Measurements from ENCODE around the gene MMP25. TPM values are rescaled to one million over a fixed set of nuclear protein-coding genes. Genes with fewer than 3 reads are reported as not detected.

Gene MMP25
- total RNA-seq (2014; rRNA removed; shearing (Covaris generic); ENCODE audit: low replicate concordance): 0.15 and 0.47 TPM in 2 replicates

GRCh38 chr16:3045758-3046640, at the start of gene MMP25:
TSS of gene MMP25 (plus strand) at chr16:3046561. CDS start at chr16:3046918, 357 bp downstream.
- Histone ChIP-seq H3K27me3 (ENCODE audit: low read length) (no peaks in the 10 kb centered on the region), H3K36me3 (ENCODE audit: insufficient read depth, low read length) (no peaks in the 10 kb centered on the region), H3K79me2 (ENCODE audit: low read length) (no peaks in the 10 kb centered on the region), H3K9me3 (ENCODE audit: low read length) (no peaks in the 10 kb centered on the region), H3K27ac (ENCODE audit: low read length) (no peak within 1 kb of the TSS), H2AFZ (ENCODE audit: low read length) (no peak within 1 kb of the TSS), H4K20me1 (ENCODE audit: insufficient read depth, low read depth, low read length) (no peaks in the 10 kb centered on the region), H3K9ac (ENCODE audit: low read length) (peak within 1 kb of the TSS; percentile 53), H3K9me2 (replicated peaks; ENCODE audit: insufficient read depth, low read length) (no peaks in the 10 kb centered on the region), H3K4me1 (ENCODE audit: low read length) (peaks cover 16% of the 10 kb centered on the region), H3K4me2 (ENCODE audit: low read depth, low read length, poor library complexity, severe bottlenecking) (peak within 1 kb of the TSS; percentile 67), H3K4me3 (ENCODE audit: low read length) (peak within 1 kb of the TSS; percentile 59; the same call in 1 of the 2 replicates)
- no peak for DNase-seq

- Histone ChIP-seq H3K27ac (ENCODE audit: low read length) (no peak overlapping the region), H4K20me1 (ENCODE audit: insufficient read depth, low read depth, low read length) (no peaks in the 10 kb centered on the region), H3K9me3 (ENCODE audit: low read length) (no peaks in the 10 kb centered on the region), H3K36me3 (ENCODE audit: insufficient read depth, low read length) (no peaks in the 10 kb centered on the region), H2AFZ (ENCODE audit: low read length) (no peak overlapping the region), H3K4me2 (ENCODE audit: low read depth, low read length, poor library complexity, severe bottlenecking) (no peak overlapping the region), H3K9me2 (replicated peaks; ENCODE audit: insufficient read depth, low read length) (no peaks in the 10 kb centered on the region), H3K4me1 (ENCODE audit: low read length) (peaks cover 3% of the 10 kb centered on the region), H3K27me3 (ENCODE audit: low read length) (no peaks in the 10 kb centered on the region), H3K9ac (ENCODE audit: low read length) (no peak overlapping the region), H3K79me2 (ENCODE audit: low read length) (no peaks in the 10 kb centered on the region), H3K4me3 (ENCODE audit: low read length) (no peak overlapping the region)
- DNase-seq: no peak
These were observed 46.4 kb upstream of the MMP25 start for GRCh38 chr16:2999929-3000328.

GRCh38 chr16:3000540-3000939, 45.8 kb upstream of the MMP25 start:
- Histone ChIP-seq H3K4me1 (ENCODE audit: low read length) (peaks cover 3% of the 10 kb centered on the region), H3K9me2 (replicated peaks; ENCODE audit: insufficient read depth, low read length) (no peaks in the 10 kb centered on the region)

GRCh38 chr16:3001316-3001715, 45.0 kb upstream of the MMP25 start:
- H3K27me3 ChIP-seq (ENCODE audit: low read length): no peaks in the 10 kb centered on the region
- no peaks in the 10 kb centered on the region for H3K36me3 ChIP-seq (ENCODE audit: insufficient read depth, low read length)
- H3K4me1 ChIP-seq (ENCODE audit: low read length): peaks cover 3% of the 10 kb centered on the region
- H3K27ac ChIP-seq (ENCODE audit: low read length): no peak overlapping the region
- no peak overlapping the region for H2AFZ ChIP-seq (ENCODE audit: low read length)
- H3K79me2 ChIP-seq (ENCODE audit: low read length): no peaks in the 10 kb centered on the region
- H4K20me1 ChIP-seq (ENCODE audit: insufficient read depth, low read depth, low read length): no peaks in the 10 kb centered on the region
- H3K9me2 ChIP-seq (replicated peaks; ENCODE audit: insufficient read depth, low read length): no peaks in the 10 kb centered on the region
- no peaks in the 10 kb centered on the region for H3K9me3 ChIP-seq (ENCODE audit: low read length)
- H3K4me3 ChIP-seq (ENCODE audit: low read length): no peak overlapping the region
- DNase-seq: no peak
- H3K4me2 ChIP-seq (ENCODE audit: low read depth, low read length, poor library complexity, severe bottlenecking): no peak overlapping the region
- no peak overlapping the region for H3K9ac ChIP-seq (ENCODE audit: low read length)

More at GRCh38 chr16:3000540-3000939, 45.8 kb upstream of the MMP25 start:
- H2AFZ ChIP-seq (ENCODE audit: low read length): no peak overlapping the region
- no peak for DNase-seq
- H3K9ac ChIP-seq (ENCODE audit: low read length): no peak overlapping the region
- H3K36me3 ChIP-seq (ENCODE audit: insufficient read depth, low read length): no peaks in the 10 kb centered on the region
- H3K4me3 ChIP-seq (ENCODE audit: low read length): no peak overlapping the region
- H3K27ac ChIP-seq (ENCODE audit: low read length): no peak overlapping the region
- H3K4me2 ChIP-seq (ENCODE audit: low read depth, low read length, poor library complexity, severe bottlenecking): no peak overlapping the region
- H3K9me3 ChIP-seq (ENCODE audit: low read length): no peaks in the 10 kb centered on the region
- H3K27me3 ChIP-seq (ENCODE audit: low read length): no peaks in the 10 kb centered on the region
- no peaks in the 10 kb centered on the region for H4K20me1 ChIP-seq (ENCODE audit: insufficient read depth, low read depth, low read length)
- H3K79me2 ChIP-seq (ENCODE audit: low read length): no peaks in the 10 kb centered on the region

- peak; percentile 100 for DNase-seq
- Histone ChIP-seq H3K9ac (ENCODE audit: low read length) (no peak overlapping the region), H3K79me2 (ENCODE audit: low read length) (no peaks in the 10 kb centered on the region), H3K4me2 (ENCODE audit: low read depth, low read length, poor library complexity, severe bottlenecking) (no peak overlapping the region), H3K36me3 (ENCODE audit: insufficient read depth, low read length) (no peaks in the 10 kb centered on the region), H3K9me2 (replicated peaks; ENCODE audit: insufficient read depth, low read length) (no peaks in the 10 kb centered on the region), H2AFZ (ENCODE audit: low read length) (no peak overlapping the region), H3K27ac (ENCODE audit: low read length) (no peak overlapping the region), H3K4me3 (ENCODE audit: low read length) (no peak overlapping the region), H3K9me3 (ENCODE audit: low read length) (no peaks in the 10 kb centered on the region), H4K20me1 (ENCODE audit: insufficient read depth, low read depth, low read length) (no peaks in the 10 kb centered on the region), H3K4me1 (ENCODE audit: low read length) (peaks cover 3% of the 10 kb centered on the region), H3K27me3 (ENCODE audit: low read length) (no peaks in the 10 kb centered on the region)
These were observed 42.6 kb upstream of the MMP25 start for GRCh38 chr16:3003582-3004270.

GRCh38 chr16:3004319-3004718, 42.0 kb upstream of the MMP25 start:
- Histone ChIP-seq H3K4me1 (ENCODE audit: low read length) (peaks cover 3% of the 10 kb centered on the region), H3K27ac (ENCODE audit: low read length) (no peak overlapping the region), H3K79me2 (ENCODE audit: low read length) (no peaks in the 10 kb centered on the region), H2AFZ (ENCODE audit: low read length) (no peak overlapping the region), H3K9me3 (ENCODE audit: low read length) (no peaks in the 10 kb centered on the region), H3K9me2 (replicated peaks; ENCODE audit: insufficient read depth, low read length) (no peaks in the 10 kb centered on the region), H3K27me3 (ENCODE audit: low read length) (no peaks in the 10 kb centered on the region), H4K20me1 (ENCODE audit: insufficient read depth, low read depth, low read length) (no peaks in the 10 kb centered on the region), H3K9ac (ENCODE audit: low read length) (no peak overlapping the region), H3K4me3 (ENCODE audit: low read length) (no peak overlapping the region), H3K4me2 (ENCODE audit: low read depth, low read length, poor library complexity, severe bottlenecking) (no peak overlapping the region), H3K36me3 (ENCODE audit: insufficient read depth, low read length) (no peaks in the 10 kb centered on the region)
- DNase-seq: no peak

- no peak overlapping the region for H3K9ac ChIP-seq (ENCODE audit: low read length)
- H3K4me2 ChIP-seq (ENCODE audit: low read depth, low read length, poor library complexity, severe bottlenecking): peak overlapping the region; percentile 42
- 0 out of 2 replicates have a peak overlapping the region, but pooled peaks have one; percentile 22 for H3K4me3 ChIP-seq (ENCODE audit: low read length)
- H3K4me1 ChIP-seq (ENCODE audit: low read length): peaks cover 3% of the 10 kb centered on the region
- H3K9me2 ChIP-seq (replicated peaks; ENCODE audit: insufficient read depth, low read length): no peaks in the 10 kb centered on the region
- no peaks in the 10 kb centered on the region for H3K36me3 ChIP-seq (ENCODE audit: insufficient read depth, low read length)
- no peaks in the 10 kb centered on the region for H3K9me3 ChIP-seq (ENCODE audit: low read length)
- no peak for DNase-seq
- no peaks in the 10 kb centered on the region for H4K20me1 ChIP-seq (ENCODE audit: insufficient read depth, low read depth, low read length)
- H3K27me3 ChIP-seq (ENCODE audit: low read length): no peaks in the 10 kb centered on the region
- no peak overlapping the region for H3K27ac ChIP-seq (ENCODE audit: low read length)
- H2AFZ ChIP-seq (ENCODE audit: low read length): no peak overlapping the region
- H3K79me2 ChIP-seq (ENCODE audit: low read length): no peaks in the 10 kb centered on the region
These were observed 41.5 kb upstream of the MMP25 start for GRCh38 chr16:3004781-3005284.

All from Karpas-422 (cell line).